NCI-H2107 treated with DMSO at 0.1 percent for 48 hours (cell line): Measurements from ENCODE around the gene COPG2.

ENCODE experiments used
- DNase-seq: peaks from one replicate; lab custom pipeline; 2025; ENCODE audit not compliant: unreplicated experiment; lab: John Stamatoyannopoulos, UW

The COPG2 gene

DNA sequence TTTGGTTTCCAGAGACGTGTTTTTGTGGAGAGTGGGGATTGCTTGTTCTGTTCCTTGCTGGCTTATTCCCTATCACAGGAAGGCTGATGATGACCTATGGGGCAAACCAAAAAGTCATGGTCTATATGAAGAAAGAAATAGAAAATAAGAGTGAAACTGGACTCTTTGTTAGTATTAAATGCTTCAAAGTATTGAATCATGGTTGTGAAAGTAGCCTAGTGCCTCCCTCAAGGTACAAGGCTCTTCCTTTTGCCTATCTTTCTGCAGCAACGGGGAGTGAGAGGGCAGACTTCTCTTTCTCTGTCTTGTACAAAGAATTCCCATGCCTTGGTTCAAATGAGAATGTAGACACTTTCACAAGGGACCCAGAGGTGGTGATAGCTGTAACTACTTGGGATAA is 167.6 kb downstream of the COPG2 start:
- DNase-seq, result no peak

- DNase-seq, result no peak
Measured at GRCh38 chr7:130500463-130500862, 168.1 kb downstream of the COPG2 start.

GRCh38 chr7:130494431-130494858 is 174.1 kb downstream of the COPG2 start:
- no peak for DNase-seq

DNA sequence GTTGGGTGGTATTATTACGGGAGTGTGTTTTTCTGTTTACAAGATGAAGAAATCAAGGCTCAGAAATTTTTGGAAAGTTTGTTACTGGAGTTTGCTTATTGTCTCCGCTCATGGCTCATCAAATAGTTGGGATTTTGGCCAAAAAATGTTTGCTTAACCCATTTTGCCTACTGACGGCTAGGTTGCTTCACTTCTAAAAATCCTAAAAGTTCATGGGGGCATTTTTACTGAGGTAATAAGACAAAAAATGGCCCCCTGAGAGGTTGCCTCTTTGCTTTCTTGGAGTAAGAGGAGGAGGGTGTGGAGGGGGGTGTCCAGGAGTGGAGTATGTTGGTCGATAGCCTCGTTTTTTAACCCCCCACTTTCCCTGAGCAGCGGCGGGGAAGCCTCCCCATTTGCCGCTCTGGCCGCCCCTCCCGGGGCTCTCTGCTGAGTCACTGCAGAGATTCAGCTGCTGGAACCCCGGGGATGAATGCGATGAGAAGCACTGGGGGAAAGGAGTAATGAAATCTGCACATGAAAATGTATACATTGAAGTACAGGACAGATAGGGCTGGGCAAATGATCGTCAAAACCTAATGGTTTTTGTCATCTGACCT is 175.2 kb downstream of the COPG2 start:
- DNase-seq, result no peak

DNA sequence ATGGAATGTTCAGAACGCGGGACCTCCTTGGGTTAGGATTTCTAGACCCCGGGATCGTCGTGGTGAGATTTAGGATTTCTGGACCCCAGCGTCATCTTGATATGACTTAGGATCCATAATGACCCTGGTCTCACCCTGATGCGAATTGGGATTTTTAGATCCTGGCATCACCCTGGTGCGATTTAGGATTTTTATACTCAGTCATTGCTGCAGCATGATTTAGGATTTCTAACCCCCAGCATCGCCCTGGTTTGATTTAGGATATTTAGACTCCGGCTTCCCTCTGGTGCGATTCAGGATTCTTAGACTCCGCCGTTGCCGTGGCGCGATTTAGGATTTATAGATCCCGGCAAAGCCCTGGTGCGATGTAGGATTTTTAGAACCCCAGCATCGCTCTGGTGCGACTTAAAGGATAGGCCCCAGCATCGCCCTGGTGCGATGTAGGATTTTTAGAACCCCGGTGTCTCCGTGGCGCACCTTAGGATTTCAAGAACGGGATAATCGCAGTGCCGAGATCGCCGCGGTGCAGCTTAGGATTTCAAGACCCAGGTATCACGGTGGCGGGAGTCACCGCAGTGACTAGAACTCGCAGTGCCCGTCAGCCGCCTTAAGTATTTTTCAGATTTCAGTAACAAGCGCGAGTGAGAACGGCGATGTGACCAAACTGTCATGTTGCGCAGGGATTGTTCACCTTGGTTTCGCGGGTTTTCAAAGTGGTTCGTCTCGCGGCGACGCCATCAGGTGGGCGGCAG is 175.8 kb downstream of the COPG2 start:
- DNase-seq, result no peak

DNA sequence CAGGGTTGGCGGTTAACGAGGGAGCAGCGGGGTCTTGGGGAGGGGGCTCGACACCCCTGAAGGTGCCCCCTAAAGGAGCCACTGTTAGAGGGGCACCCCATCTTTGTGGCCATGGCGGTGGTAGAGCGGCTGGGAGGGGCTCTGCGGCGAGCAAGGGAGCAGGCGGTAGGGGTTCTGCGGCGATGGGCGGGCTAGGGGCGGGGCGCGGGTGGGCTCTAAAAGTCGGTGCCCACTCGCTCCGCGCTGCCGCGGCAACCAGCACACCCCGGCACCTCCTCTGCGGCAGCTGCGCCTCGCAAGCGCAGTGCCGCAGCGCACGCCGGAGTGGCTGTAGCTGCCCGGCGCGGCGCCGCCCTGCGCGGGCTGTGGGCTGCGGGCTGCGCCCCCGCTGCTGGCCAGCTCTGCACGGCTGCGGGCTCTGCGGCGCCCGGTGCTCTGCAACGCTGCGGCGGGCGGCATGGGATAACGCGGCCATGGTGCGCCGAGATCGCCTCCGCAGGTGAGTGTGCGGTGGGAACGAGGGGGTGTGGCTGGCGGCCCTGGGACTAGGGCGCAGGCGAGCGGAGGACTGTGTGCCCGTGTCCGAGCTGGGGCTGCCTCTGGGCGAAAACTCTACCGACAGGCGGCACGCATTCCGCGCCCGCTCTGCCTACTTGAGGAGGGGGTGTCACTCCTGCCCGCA is 176.6 kb downstream of the COPG2 start, which contains the start of gene MEST:
MEST (plus strand) TSS at position 245 of the 682 bp plus-strand sequence; CDS start at position 474, 229 bp downstream.
- no peak for DNase-seq

- no peak for DNase-seq
Measured at GRCh38 chr7:130490888-130491804, 177.4 kb downstream of the COPG2 start.

- no peak for DNase-seq
Measured at GRCh38 chr7:130490311-130490791, 178.2 kb downstream of the COPG2 start.

DNA sequence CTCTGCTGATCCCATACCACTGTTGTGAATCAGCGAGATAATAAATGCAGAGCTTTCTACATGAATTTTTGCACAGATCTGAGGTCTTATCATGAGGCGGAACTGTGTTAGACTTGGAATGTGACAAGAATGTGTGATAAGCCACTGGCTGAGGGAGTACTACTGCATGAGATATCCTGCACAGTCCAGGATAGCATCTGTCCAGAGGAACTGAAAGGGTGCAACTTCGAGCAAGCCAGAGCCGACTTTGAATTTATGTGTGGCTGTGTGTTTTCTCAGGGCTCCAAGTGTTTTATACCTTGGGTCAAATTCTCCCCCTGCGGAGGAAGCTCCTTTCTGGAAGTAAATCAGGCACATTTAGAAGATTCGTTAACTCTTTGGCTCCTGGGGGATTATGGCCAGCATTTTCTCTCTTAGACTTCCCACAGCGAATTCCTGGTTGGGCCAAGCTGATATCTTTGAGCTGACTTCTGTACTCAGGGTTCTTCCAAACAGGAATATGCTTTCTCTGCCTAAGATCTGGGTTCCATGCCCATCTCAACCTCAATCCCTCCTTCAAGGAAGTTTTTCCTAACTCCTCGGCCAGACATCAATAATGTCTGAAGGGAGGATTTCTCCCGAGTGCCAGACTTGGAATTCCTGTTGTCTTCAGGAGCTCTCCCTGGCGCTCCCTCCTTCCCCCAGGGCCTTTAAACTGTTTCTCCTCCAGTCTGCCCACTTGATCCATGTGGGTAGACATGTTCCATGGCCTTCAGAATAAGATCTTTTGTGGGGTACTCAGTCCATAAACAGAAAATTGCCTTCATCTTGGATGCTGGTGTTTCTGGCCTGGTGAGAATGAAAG is 179.2 kb downstream of the COPG2 start:
- no peak for DNase-seq

DNA sequence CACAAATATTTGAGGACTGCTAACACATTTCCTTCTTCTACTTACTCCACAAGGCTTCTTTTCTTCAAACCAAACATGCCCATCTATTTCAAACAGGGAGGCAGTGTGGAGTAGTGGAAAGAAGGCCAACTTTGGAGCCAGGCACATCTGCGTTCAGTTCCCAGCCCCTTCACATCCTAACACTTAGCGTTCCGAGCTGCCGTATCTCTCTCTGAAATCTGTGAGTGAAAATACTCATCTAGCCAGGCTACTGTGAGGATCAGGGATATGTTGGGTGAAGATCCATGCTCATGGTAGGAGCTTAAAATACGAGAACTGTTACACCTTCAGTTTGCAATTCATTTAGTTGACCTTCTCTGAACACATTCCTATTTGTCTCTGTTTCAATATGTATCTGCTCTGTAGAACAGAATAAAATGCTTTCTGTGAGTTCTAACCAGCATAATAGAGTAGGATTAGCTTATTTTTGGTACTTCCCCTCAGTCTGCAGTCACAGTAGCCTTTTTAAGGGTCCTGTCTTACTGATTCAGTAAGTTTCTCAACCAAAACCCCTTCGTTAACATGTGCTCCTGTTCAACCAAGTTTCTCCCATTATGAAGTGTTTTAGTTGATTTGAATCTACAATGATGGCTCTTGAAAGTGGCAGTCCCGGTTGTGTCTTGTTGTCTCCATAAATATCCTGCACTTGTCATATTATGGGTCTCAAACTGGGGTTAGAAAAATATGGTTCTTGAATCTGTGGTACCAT is 180.0 kb downstream of the COPG2 start:
- DNase-seq, result no peak

- no peak for DNase-seq
Measured at GRCh38 chr7:130486954-130487436, 181.6 kb downstream of the COPG2 start.

DNA sequence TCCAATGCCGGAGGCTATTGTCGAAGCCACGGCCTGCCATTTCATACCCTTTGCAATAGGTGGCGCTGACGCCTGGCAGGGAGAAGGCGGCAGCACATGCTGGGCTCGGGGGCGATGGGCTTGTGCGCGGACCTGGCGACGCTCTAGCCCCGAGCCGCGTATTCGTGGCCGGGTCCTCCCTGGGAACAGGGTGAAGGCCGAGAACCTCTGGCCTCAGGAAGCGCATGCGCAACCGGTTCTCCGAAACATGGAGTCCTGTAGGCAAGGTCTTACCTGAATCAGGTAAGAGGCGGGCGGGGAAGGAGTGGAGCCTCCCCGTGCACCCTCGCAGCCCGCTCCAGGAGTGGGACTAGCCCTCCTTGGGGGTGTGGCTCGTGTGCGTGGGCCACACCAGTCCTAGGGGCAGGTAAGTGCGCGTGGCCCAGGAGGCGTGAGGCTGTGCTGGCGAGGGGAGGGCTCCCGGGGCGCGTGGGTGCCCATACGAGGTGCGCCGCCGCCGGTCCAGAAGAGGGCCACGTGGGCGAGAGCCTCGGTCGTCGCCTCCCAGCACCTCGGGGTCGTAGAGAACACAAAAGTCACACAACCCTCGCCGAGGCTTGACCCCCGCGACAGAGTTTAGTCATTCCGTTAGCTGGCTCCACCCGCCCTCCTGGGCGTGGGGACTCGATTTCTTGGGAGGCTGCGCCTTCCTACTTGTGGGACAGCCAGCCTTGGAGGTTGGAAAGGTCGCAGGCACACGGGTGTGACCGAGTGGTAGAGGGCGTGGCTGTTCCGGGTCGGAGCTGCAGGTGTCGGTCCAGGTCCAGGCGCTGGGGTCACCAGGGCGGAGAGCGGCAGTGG is 182.2 kb downstream of the COPG2 start:
- DNase-seq, result no peak

- DNase-seq, result no peak
Measured at GRCh38 chr7:130485734-130486113, 182.8 kb downstream of the COPG2 start.

- DNase-seq, result no peak
Measured at GRCh38 chr7:130483031-130483430, 185.5 kb downstream of the COPG2 start.

DNA sequence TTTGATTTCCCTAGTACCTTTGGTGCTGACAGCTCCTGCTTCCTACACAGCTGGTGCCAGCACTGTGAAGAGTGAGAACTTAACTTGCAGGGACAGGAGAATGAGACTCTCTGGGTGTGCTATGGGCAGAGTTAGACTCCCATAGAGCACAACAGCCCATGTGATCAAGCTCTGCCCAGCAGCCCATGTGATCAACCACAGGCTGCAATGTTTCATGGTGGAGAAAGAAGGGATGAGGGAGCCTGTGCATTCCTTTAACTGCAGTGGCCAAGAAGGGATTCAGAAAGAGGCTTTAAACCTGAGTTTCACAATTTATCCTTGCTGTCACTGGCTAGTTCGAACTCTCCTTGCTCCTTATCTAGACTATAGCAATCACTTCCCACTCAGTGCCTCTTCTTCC is 186.7 kb downstream of the COPG2 start:
- no peak for DNase-seq

DNA sequence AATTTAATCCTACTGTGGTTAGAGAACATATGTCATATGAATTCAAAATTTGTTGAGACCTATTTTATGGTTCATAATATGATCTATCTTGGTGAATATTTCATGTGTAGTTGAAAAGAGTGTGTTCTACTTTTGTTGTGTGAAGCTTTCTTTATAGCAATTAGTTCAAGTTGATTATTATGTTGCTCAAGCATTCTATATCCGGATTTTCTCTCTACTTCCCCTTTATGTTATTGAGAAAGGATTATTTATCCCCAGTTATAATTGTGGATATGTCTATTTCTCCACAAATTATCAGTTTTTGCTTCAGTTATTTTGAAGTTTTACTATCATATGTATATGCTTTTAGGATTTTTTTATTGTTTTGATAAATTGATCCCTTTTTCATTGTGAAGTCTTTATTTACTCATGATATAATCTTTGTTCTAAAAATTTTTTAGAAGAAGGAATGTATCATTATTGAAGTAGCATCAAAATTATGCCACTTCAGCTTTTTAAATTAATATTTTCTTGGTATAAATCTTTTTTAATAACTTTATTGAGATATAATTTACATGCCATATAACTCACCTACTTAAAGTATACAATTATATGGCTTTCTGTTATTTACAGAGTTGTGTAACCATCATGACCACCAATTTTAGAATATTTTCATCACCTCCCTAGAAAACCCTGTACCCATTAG is 188.7 kb downstream of the COPG2 start:
- no peak for DNase-seq

- DNase-seq, result no peak
Measured at GRCh38 chr7:130478991-130479390, 189.6 kb downstream of the COPG2 start.
